DOHH2 (cell line): Measurements from ENCODE around the gene SSU72.
A peak's percentile ranks its signal among the peaks of the same experiment; 100 is the strongest.
"Not testable (repeated sequence)": the region's sequence is repeated elsewhere in the genome, so short reads cannot be mapped to it uniquely, and the experiment has no call there.

ENCODE experiments used
- H3F3A ChIP-seq: fragments of 200-600 bp; sonication (generic), shearing (Covaris generic); 2 replicates; pipeline ENCODE4 v1.6.0; 2016; ENCODE audit warnings: antibody characterized with exemption, mild to moderate bottlenecking; ENCODE audit not compliant: control insufficient read depth, insufficient read depth
- H3K27ac ChIP-seq: fragments of 200-600 bp; sonication (generic); 2 replicates; pipeline ENCODE4 v1.5.1; 2014; ENCODE audit warnings: low read depth, mild to moderate bottlenecking, low read length, moderate library complexity
- H3K27me3 ChIP-seq: fragments of 200-600 bp; sonication (generic); 2 replicates; pipeline ENCODE4 v1.6.1; 2014; ENCODE audit warnings: mild to moderate bottlenecking, low read length, mixed read lengths; ENCODE audit not compliant: control insufficient read depth
- H3K36me3 ChIP-seq: fragments of 200-600 bp; sonication (generic); 2 replicates; pipeline ENCODE4 v1.6.1; 2014; ENCODE audit warnings: mild to moderate bottlenecking, low read length, moderate library complexity, mixed read lengths; ENCODE audit not compliant: control insufficient read depth
- H3K4me1 ChIP-seq: fragments of 200-600 bp; sonication (generic); 2 replicates; pipeline ENCODE4 v1.6.1; 2014; ENCODE audit warnings: mild to moderate bottlenecking, low read length, mixed read lengths; ENCODE audit not compliant: control insufficient read depth
- H3K4me2 ChIP-seq: fragments of 200-600 bp; sonication (generic); 2 replicates; pipeline ENCODE4 v1.6.0; 2014; ENCODE audit warnings: mild to moderate bottlenecking, low read length, moderate library complexity
- H3K4me3 ChIP-seq: fragments of 200-600 bp; sonication (generic); 2 replicates; pipeline ENCODE4 v1.5.1; 2014; ENCODE audit warnings: mild to moderate bottlenecking, low read length, mixed read lengths
- H3K79me2 ChIP-seq: fragments of 200-600 bp; sonication (generic); 2 replicates; pipeline ENCODE4 v1.6.1; 2014; ENCODE audit warnings: mild to moderate bottlenecking, low read length, mixed read lengths; ENCODE audit not compliant: control insufficient read depth
- H3K9me2 ChIP-seq: fragments of 200-600 bp; sonication (generic); replicated peaks from 2 replicates; pipeline ENCODE4 v1.6.1; 2014; ENCODE audit warnings: mild to moderate bottlenecking, low read length, mixed read lengths; ENCODE audit not compliant: control insufficient read depth
- H3K9me3 ChIP-seq: fragments of 200-600 bp; sonication (generic); 2 replicates; pipeline ENCODE4 v1.6.1; 2014; ENCODE audit warnings: antibody characterized with exemption, low read length, mixed read lengths; ENCODE audit not compliant: control insufficient read depth, insufficient read depth
- H4K20me1 ChIP-seq: fragments of 200-600 bp; sonication (generic); 2 replicates; pipeline ENCODE4 v1.6.0; 2014; ENCODE audit warnings: low read depth, mild to moderate bottlenecking, antibody characterized with exemption, low read length, moderate library complexity; ENCODE audit not compliant: control insufficient read depth, insufficient read depth
- EZH2phosphoT487 ChIP-seq: fragments of 200-600 bp; sonication (generic); IDR thresholded peaks from 2 replicates; pipeline ENCODE4 v1.6.1; 2017; ENCODE audit warnings: borderline replicate concordance, mild to moderate bottlenecking, antibody characterized with exemption, low read length, moderate library complexity, mixed read lengths
- TF ChIP-seq, protein P1 (sequence below): fragments of 200-600 bp; sonication (generic); IDR thresholded peaks from one replicate; pipeline ENCODE4 v1.5.1; 2014; ENCODE audit warnings: antibody characterized with exemption, mild to moderate bottlenecking, low read depth, low read length; ENCODE audit not compliant: poor library complexity, severe bottlenecking

Gene SSU72

DNA sequence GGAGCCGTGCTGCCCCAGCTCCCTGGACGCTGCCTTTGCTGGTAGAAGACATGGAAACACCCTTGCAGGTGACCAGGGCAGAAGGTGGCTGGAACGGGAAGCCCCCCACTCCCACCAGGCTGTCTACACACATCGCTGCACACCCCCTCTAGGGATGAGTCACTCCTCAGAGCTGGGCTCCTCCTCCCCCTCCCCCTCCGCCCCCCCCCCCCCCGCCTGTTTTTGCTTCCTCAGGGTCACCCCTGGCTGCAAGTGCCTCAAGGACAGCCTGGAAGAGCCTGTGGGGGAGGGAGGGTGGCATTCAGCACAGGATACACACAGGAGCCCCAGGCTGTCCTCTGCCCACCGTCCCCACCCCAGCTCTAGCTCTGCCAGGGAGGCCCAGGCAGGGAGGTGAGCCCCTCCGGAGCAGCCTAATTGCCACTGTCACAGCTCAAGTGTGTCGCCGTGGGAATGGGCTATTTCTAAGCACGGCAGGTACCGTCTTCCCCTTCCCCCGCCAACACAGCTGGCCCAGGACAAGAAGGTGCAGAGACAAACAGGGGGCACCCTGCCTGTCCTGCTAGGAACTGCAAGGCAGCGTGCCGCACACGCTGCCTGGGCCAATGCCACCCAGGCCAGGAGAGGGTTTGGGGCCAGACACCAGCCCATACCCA lies 22.7 kb upstream of the SSU72 start:
- 0 out of 2 replicates have a peak, but pooled peaks cover 3% of the 10 kb centered on the region for H4K20me1 ChIP-seq
- no peak for TF ChIP-seq EZH2phosphoT487
- TF ChIP-seq, protein P1, sequence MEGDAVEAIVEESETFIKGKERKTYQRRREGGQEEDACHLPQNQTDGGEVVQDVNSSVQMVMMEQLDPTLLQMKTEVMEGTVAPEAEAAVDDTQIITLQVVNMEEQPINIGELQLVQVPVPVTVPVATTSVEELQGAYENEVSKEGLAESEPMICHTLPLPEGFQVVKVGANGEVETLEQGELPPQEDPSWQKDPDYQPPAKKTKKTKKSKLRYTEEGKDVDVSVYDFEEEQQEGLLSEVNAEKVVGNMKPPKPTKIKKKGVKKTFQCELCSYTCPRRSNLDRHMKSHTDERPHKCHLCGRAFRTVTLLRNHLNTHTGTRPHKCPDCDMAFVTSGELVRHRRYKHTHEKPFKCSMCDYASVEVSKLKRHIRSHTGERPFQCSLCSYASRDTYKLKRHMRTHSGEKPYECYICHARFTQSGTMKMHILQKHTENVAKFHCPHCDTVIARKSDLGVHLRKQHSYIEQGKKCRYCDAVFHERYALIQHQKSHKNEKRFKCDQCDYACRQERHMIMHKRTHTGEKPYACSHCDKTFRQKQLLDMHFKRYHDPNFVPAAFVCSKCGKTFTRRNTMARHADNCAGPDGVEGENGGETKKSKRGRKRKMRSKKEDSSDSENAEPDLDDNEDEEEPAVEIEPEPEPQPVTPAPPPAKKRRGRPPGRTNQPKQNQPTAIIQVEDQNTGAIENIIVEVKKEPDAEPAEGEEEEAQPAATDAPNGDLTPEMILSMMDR: peak; percentile 35
- no peaks in the 10 kb centered on the region for H3K79me2 ChIP-seq
- H3K9me3 ChIP-seq: no peaks in the 10 kb centered on the region
- H3K4me2 ChIP-seq: 0 out of 2 replicates have a peak overlapping the region, but pooled peaks have one; percentile 16
- H3K36me3 ChIP-seq: no peaks in the 10 kb centered on the region
- H3K4me1 ChIP-seq: peaks cover 12% of the 10 kb centered on the region
- H3K27me3 ChIP-seq: peaks cover 44% of the 10 kb centered on the region
- no peaks in the 10 kb centered on the region for H3F3A ChIP-seq
- no peaks in the 10 kb centered on the region for H3K9me2 ChIP-seq
- H3K27ac ChIP-seq: no peak overlapping the region
- H3K4me3 ChIP-seq: no peak overlapping the region

DNA sequence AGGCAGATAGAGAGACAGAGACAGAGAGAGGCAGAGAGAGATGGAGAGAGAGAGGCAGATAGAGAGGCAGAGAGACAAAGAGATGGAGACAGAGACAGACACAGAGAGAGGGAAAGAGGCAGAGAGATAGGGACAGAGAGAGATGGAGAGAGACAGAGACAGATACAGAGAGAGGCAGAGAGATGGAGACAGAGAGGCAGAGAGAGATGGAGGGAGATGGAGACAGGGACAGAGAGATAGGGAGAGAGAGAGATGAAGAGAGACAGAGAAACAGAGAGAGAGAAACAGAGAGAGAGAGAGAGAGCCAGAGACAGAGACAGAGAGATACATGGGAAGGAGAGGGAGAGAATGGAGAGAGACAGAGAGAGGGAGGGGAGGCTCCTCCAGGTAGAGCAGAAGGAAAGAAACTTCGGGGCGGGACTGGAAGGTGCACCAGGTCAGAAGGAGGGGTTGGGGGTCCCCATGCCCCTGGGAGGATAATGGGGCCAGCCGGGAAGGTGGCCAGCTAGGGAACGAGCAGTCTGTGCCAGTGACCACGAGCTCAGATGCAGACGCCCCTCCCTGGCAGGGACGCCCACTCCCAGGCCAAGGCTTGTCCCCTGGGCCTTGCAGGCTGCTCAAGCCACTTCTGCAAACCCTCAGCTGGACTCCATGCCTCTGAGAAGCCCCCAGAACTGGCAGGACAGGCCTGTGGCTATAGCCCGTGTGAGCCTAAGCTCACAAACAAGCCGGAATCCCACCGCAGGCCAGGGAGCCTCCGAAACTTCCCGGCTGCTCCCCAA lies 22.0 kb upstream of the SSU72 start:
- Histone ChIP-seq H3K4me2 (no peak overlapping the region), H4K20me1 (0 out of 2 replicates have a peak, but pooled peaks cover 3% of the 10 kb centered on the region), H3K4me1 (peaks cover 9% of the 10 kb centered on the region), H3K9me2 (no peaks in the 10 kb centered on the region), H3K36me3 (no peaks in the 10 kb centered on the region), H3K4me3 (no peak overlapping the region), H3K27ac (no peak overlapping the region), H3K79me2 (no peaks in the 10 kb centered on the region), H3K27me3 (peaks cover 37% of the 10 kb centered on the region), H3F3A (no peaks in the 10 kb centered on the region), H3K9me3 (no peaks in the 10 kb centered on the region)
- TF ChIP-seq, protein P1: no peak
- TF ChIP-seq EZH2phosphoT487: no peak

DNA sequence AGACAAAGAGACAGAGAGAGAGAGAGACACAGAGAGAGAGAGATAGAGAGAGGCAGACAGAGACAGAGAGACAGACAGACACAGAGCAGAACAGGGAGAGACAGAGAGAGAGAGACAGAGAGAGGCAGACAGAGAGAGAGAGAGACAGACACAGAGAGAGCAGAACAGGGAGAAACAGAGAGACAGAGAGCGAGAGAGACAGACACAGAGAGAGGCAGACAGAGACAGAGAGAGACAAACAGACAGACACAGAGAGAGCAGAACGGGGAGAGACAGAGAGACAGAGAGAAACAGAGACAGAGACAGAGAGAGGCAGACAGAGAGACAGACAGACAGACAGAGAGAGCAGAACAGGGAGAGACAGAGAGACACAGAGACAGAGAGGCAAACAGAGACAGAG lies 20.7 kb upstream of the SSU72 start:
- Histone ChIP-seq H3K4me1 (peaks cover 13% of the 10 kb centered on the region), H3K27me3 (peaks cover 26% of the 10 kb centered on the region)
- H3K79me2 ChIP-seq, H3F3A ChIP-seq, H3K27ac ChIP-seq, H3K4me3 ChIP-seq, H3K36me3 ChIP-seq, H3K9me2 ChIP-seq, H3K4me2 ChIP-seq, H3K9me3 ChIP-seq, H4K20me1 ChIP-seq: not testable (repeated sequence)

DNA sequence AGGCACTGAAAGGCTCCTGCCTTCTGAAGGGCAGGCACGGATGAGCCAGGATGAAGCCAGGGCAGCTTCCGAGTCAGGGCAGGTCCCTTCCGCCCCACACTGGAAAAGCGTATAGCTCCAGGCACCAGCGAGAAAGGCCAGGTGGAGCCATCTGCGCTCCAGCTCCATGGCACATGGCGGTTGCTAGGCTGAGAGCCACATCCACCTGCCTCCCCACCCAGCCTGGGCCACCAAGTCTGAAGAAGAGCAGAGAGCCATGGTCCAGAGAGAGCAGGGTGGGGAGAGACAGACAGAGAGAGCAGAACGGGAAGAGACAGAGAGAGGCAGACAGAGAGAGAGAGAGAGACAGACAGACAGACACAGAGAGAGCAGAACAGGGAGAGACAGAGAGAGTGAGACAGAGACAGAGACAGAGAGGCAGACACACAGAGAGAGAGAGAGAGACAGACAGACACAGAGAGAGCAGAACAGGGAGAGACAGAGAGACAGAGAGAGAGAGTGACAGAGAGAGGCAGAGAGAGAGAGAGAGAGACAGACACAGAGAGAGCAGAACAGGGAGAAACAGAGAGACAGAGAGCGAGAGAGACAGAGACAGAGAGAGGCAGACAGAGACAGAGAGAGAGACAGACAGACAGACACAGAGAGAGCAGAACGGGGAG lies 20.1 kb upstream of the SSU72 start:
- Histone ChIP-seq H3K36me3 (no peaks in the 10 kb centered on the region), H3K79me2 (no peaks in the 10 kb centered on the region), H3F3A (no peaks in the 10 kb centered on the region), H3K4me3 (no peak overlapping the region), H3K9me2 (no peaks in the 10 kb centered on the region), H3K4me1 (peaks cover 14% of the 10 kb centered on the region), H4K20me1 (0 out of 2 replicates have a peak, but pooled peaks cover 3% of the 10 kb centered on the region), H3K4me2 (no peak overlapping the region), H3K9me3 (no peaks in the 10 kb centered on the region), H3K27ac (no peak overlapping the region), H3K27me3 (peaks cover 24% of the 10 kb centered on the region)
- no peak for TF ChIP-seq EZH2phosphoT487
- TF ChIP-seq, protein P1: no peak
